RWPE2 (cell line): ENCODE results near the gene BTBD9.

Source experiments
- ATAC-seq: fragments of 200-7000 bp; cut with Tn5 transposase; 3 replicates; pipeline ENCODE4 v1.9.1; 2021; ENCODE audit warnings: low read depth
- DNase-seq: peaks from one replicate; pipeline ENCODE4 v3.0.0-alpha.2; 2020; ENCODE audit warnings: low spot score
- H3K27ac ChIP-seq: fragments of 450-650 bp; 2 replicates; pipeline ENCODE4 v1.5.1; 2017; ENCODE audit warnings: mild to moderate bottlenecking; ENCODE audit not compliant: poor library complexity, severe bottlenecking
- H3K27me3 ChIP-seq: fragments of 250-450 bp; sonication (Bioruptor Pico); 2 replicates; pipeline ENCODE4 v1.5.1; 2021; ENCODE audit warnings: mild to moderate bottlenecking, moderate library complexity; ENCODE audit not compliant: insufficient read depth, poor library complexity, severe bottlenecking
- H3K36me3 ChIP-seq: fragments of 250-450 bp; sonication (Bioruptor Pico); 2 replicates; pipeline ENCODE4 v1.5.1; 2020; ENCODE audit warnings: low read depth, mild to moderate bottlenecking, moderate library complexity
- H3K4me1 ChIP-seq: fragments of 250-450 bp; sonication (Bioruptor Pico); 2 replicates; pipeline ENCODE4 v1.5.1; 2021; ENCODE audit warnings: mild to moderate bottlenecking, moderate library complexity; ENCODE audit not compliant: insufficient read depth, poor library complexity, severe bottlenecking
- H3K4me3 ChIP-seq: fragments of 250-450 bp; sonication (Bioruptor Pico); 2 replicates; pipeline ENCODE4 v1.5.1; 2021; ENCODE audit warnings: mild to moderate bottlenecking, moderate library complexity; ENCODE audit not compliant: severe bottlenecking
- H3K9me3 ChIP-seq: fragments of 250-450 bp; sonication (Bioruptor Pico); 2 replicates; pipeline ENCODE4 v1.5.1; 2021; ENCODE audit warnings: mild to moderate bottlenecking, moderate library complexity; ENCODE audit not compliant: severe bottlenecking
- CTCF ChIP-seq: fragments of 450-650 bp; IDR thresholded peaks from one replicate; pipeline ENCODE4 v1.5.1; 2017; ENCODE audit warnings: mild to moderate bottlenecking, moderate library complexity; ENCODE audit not compliant: poor library complexity, severe bottlenecking

The BTBD9 gene

DNA sequence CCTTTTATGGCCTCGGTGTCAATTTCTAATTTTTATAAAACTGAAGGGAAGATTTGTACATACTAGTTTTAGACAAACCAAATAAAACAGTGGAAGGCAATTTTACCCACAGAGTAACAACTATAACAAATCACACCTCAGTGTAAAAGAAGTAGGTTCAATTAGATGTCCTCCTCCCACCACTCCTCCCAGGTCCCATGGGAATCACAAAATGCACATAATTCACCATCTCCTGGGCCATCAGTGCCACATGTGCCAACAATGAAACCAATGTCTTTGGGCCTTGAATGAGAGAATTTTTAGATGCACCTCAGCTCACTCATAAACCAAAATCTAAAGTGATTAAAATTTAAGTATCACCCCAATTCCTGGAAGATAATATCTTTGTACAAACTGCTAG is 267.8 kb downstream of the BTBD9 start:
- ATAC-seq, result no peak
- H3K27ac ChIP-seq, result no peak overlapping the region

DNA sequence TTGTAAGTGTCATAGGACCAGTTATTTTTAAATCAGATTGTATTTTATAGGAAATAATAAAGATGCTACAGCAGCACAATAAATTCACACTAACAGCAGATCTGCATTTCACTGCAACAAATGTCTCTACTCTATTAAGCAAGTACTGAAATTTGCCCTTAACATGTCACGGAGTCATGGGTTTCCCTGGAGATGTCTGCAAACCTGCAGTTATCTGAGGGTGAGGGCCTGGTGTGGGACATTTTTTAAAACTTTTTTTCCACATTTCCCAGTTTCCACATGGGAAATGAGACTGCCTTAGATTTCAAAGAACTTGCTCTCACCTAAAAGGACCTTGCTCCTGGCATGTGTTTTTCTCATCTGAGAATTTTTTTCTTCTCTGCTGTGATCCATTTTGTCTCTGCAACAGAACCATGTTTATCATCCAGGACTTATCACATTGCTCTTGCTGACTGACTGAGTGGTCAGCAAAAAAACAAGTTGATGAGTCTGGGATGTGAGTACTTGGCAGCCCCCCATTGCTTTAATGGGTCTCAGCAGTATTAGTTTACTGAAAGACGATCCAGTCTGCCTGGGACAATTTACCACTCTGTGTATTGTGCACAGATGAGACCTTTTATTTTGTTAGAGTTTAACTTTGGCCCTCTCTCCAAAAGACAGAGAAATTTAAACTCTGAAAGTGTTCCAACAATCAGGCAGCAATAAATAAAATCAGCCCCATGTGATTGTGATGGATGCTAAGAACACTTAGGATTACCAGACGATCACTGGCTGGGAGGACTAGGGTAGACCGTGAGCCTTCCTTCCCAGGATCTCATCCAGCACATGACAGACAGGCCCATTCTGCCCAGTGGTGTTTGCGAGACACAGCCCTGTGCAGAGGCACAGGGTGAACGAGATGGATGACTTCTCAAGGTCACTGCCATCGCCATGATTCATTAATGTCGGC is 268.8 kb downstream of the BTBD9 start:
- TF ChIP-seq CTCF, result no peak
- Histone ChIP-seq H3K9me3 (no peaks in the 10 kb centered on the region), H3K27me3 (no peaks in the 10 kb centered on the region), H3K4me1 (no peaks in the 10 kb centered on the region), H3K36me3 (no peaks in the 10 kb centered on the region), H3K4me3 (no peak overlapping the region), H3K27ac (no peak overlapping the region)
- no peak for DNase-seq
- ATAC-seq, result no peak

More for the DNA sequence above, 267.8 kb downstream of the BTBD9 start:
- H3K9me3 ChIP-seq, result no peaks in the 10 kb centered on the region
- no peaks in the 10 kb centered on the region for H3K36me3 ChIP-seq
- no peaks in the 10 kb centered on the region for H3K4me1 ChIP-seq
- H3K4me3 ChIP-seq, result no peak overlapping the region
- TF ChIP-seq CTCF, result no peak
- DNase-seq, result no peak
- H3K27me3 ChIP-seq, result no peaks in the 10 kb centered on the region

DNA sequence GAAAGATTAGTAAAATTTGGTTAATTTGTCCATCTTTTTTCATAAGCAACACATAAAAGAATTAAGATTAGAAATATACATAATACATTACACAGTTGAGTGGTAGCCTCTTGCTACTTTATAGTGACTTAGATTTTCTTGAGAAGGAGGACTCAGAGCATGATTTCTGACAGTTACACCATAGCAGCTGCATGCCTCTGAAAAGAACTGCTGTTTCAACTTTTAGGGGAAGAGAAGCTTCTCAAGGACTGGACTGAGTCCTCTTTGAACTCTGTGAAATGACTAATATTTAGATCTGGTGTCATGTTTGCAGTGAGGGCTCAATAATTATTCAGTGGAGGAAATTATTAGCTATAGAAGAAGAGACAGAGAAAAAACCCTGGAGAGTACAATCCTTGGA is 272.5 kb downstream of the BTBD9 start:
- DNase-seq (no peak), ATAC-seq (no peak)
- H3K27me3 ChIP-seq, result no peaks in the 10 kb centered on the region
- no peaks in the 10 kb centered on the region for H3K9me3 ChIP-seq
- H3K36me3 ChIP-seq, result no peaks in the 10 kb centered on the region
- no peak overlapping the region for H3K4me3 ChIP-seq
- H3K27ac ChIP-seq, result no peak overlapping the region
- TF ChIP-seq CTCF, result no peak
- H3K4me1 ChIP-seq, result no peaks in the 10 kb centered on the region

GRCh38 chr6:38366234-38366633 is 273.5 kb downstream of the BTBD9 start:
- H3K27ac ChIP-seq, result no peak overlapping the region
- no peak overlapping the region for H3K4me3 ChIP-seq
- no peak for DNase-seq
- H3K9me3 ChIP-seq, result no peaks in the 10 kb centered on the region
- no peak for ATAC-seq
- no peaks in the 10 kb centered on the region for H3K4me1 ChIP-seq
- H3K27me3 ChIP-seq, result no peaks in the 10 kb centered on the region
- H3K36me3 ChIP-seq, result no peaks in the 10 kb centered on the region
- TF ChIP-seq CTCF, result no peak

DNA sequence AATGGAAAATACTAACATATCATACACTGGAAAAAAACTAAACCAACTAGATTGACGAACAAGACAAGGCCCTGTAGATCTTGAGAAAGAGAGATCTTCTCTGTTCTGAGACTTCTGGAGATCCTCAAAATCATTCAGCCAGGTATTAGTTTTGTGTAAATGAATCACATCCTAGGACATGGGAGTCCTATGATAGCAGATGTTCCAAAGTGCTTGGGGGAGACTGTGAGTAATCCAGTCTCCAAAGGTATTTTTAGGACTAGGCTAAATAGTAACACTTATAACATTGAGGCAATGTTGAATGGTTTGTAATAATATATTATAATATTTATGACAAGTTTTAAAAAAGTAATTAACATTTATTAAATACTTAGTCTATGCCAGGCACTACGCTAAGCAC is 275.0 kb downstream of the BTBD9 start:
- TF ChIP-seq CTCF, result no peak
- peak; percentile 31; the same call in 1 of the 3 replicates for ATAC-seq
- no peak overlapping the region for H3K27ac ChIP-seq

More for the DNA sequence above, 275.0 kb downstream of the BTBD9 start:
- DNase-seq, result no peak
- Histone ChIP-seq H3K36me3 (no peaks in the 10 kb centered on the region), H3K4me3 (no peak overlapping the region), H3K27me3 (no peaks in the 10 kb centered on the region), H3K9me3 (no peaks in the 10 kb centered on the region), H3K4me1 (no peaks in the 10 kb centered on the region)
